ENCODE data around the gene KLF11.
A peak's percentile ranks its signal among the peaks of the same experiment; 100 is the strongest.

KLF11 gene

GRCh38 chr2:10054976-10055375, 11.6 kb downstream of the KLF11 start:
- no peak for TF ChIP-seq CTCF (IDR thresholded peaks at IDR 0.05; ENCODE audit: low read depth, low read length)
- DNase-seq (ENCODE audit: low read depth in 2 of 2), result no peak
- H3K4me3 ChIP-seq (replicated peaks in 1 of 2; ENCODE audit: low read depth in 2 of 2, low read length in 2 of 2), result no peak overlapping the region

GRCh38 chr2:10056439-10056838, 13.1 kb downstream of the KLF11 start:
- TF ChIP-seq CTCF (IDR thresholded peaks at IDR 0.05; ENCODE audit: low read depth, low read length), result no peak
- no peak overlapping the region for H3K4me3 ChIP-seq (replicated peaks in 1 of 2; ENCODE audit: low read depth in 2 of 2, low read length in 2 of 2)
- DNase-seq (ENCODE audit: low read depth in 2 of 2), result no peak

- H3K4me3 ChIP-seq (replicated peaks in 1 of 2; ENCODE audit: low read depth in 2 of 2, low read length in 2 of 2), result peak overlapping the region; percentile 25 to 30
- no peak for TF ChIP-seq CTCF (IDR thresholded peaks at IDR 0.05; ENCODE audit: low read depth, low read length)
Observed at GRCh38 chr2:10057231-10058107, 14.1 kb downstream of the KLF11 start.

GRCh38 chr2:10058251-10059015, 15.1 kb downstream of the KLF11 start:
- H3K4me3 ChIP-seq (replicated peaks in 1 of 2; ENCODE audit: low read depth in 2 of 2, low read length in 2 of 2), result no peak overlapping the region
- no peak for DNase-seq (ENCODE audit: low read depth in 2 of 2)
- TF ChIP-seq CTCF (IDR thresholded peaks at IDR 0.05; ENCODE audit: low read depth, low read length), result no peak

More at GRCh38 chr2:10057231-10058107, 14.1 kb downstream of the KLF11 start:
- peak; percentile 81 to 85 for DNase-seq (ENCODE audit: low read depth in 2 of 2)

GRCh38 chr2:10059016-10059351, 15.6 kb downstream of the KLF11 start:
- DNase-seq (ENCODE audit: low read depth in 2 of 2), result no peak
- no peak for TF ChIP-seq CTCF (IDR thresholded peaks at IDR 0.05; ENCODE audit: low read depth, low read length)
- H3K4me3 ChIP-seq (replicated peaks in 1 of 2; ENCODE audit: low read depth in 2 of 2, low read length in 2 of 2), result no peak overlapping the region

GRCh38 chr2:10059552-10060335, 16.4 kb downstream of the KLF11 start:
- no peak overlapping the region for H3K4me3 ChIP-seq (replicated peaks in 1 of 2; ENCODE audit: low read depth in 2 of 2, low read length in 2 of 2)
- TF ChIP-seq CTCF (IDR thresholded peaks at IDR 0.05; ENCODE audit: low read depth, low read length), result no peak
- DNase-seq (ENCODE audit: low read depth in 2 of 2), result no peak

All from cardiac fibroblast (primary cell).